GM08714 (cell line): Measurements from ENCODE around the gene ALK.

ENCODE experiments used
- H3K4me3 ChIP-seq: fragments of 200-500 bp; sonication (Bioruptor generic); 2 replicates; pipeline ENCODE4 v1.5.1; 2014; ENCODE audit warnings: mild to moderate bottlenecking, low read length, inconsistent platforms
- ZNF274 ChIP-seq: IDR thresholded peaks from 2 replicates; pipeline ENCODE4 v1.6.1; 2012; ENCODE audit warnings: mild to moderate bottlenecking, low read depth, low read length

Gene ALK

GRCh38 chr2:29612568-29612967, 308.8 kb downstream of the ALK start:
- no peak overlapping the region for H3K4me3 ChIP-seq
- no peak for TF ChIP-seq ZNF274

GRCh38 chr2:29611850-29612249, 309.5 kb downstream of the ALK start:
- TF ChIP-seq ZNF274 = no peak
- no peak overlapping the region for H3K4me3 ChIP-seq

GRCh38 chr2:29611261-29611660, 310.1 kb downstream of the ALK start:
- TF ChIP-seq ZNF274 = no peak
- no peak overlapping the region for H3K4me3 ChIP-seq

DNA sequence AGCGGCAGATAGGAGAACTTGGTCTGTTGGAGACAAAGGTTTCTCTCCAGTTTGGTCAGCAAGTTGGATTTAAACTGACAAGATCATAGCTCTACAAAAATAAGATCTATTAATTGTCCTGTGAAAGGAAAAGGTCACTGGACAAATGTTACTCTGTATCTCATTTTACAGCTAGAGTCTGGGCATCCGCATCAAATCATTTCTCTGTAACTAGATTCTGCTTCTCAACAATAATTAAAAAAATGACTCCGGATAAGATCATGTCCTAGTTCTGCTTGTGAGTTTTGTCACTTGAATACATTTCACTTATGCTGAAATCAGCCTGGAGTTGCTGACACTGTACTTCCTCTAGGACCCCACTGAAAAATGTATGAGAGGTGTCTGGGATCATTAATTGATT, 310.8 kb downstream of the ALK start:
- no peak for TF ChIP-seq ZNF274

GRCh38 chr2:29607038-29607420, 314.4 kb downstream of the ALK start:
- TF ChIP-seq ZNF274 = no peak
- H3K4me3 ChIP-seq = no peak overlapping the region

More for the DNA sequence above, 310.8 kb downstream of the ALK start:
- H3K4me3 ChIP-seq = no peak overlapping the region

GRCh38 chr2:29606104-29607037, 315.0 kb downstream of the ALK start:
- no peak for TF ChIP-seq ZNF274
- no peak overlapping the region for H3K4me3 ChIP-seq

DNA sequence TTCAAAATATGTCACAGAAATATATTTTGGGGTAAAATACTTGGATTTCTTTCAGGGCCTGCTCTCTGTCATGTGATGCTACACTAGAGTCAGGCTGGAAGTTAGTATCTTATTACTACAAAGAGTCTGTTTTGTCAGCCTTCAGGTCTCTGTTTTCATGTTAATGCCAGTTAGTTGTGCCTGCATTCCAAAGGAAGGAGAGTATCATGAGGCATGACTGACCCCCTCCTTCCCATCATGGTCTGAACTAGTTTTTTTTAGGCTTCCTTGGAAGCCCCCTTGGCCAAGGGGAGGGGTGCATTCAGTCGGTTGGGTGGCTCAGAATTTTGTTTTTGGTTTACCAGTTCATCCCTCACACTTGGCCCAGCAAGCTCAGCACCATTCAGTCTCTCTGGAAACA, 318.0 kb downstream of the ALK start:
- H3K4me3 ChIP-seq = no peak overlapping the region
- no peak for TF ChIP-seq ZNF274

DNA sequence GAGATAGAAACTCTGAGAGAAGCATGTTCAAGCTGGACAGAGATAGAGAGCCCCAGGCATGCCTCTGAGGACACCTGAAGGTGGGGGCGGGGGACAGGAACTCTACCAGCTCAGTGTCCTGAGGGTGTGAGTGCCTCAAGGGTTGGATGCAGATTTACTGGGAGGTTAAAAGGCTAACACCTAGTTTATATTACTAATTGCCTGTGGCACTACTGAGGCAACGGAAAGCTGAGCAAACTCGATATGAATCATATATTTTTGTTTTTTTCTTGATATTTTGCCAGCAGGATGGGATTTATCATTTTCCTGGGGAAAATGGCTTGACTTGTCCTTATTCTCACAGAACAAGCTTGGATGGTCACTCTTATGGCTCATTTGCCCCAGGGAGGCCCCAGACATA, 319.5 kb downstream of the ALK start:
- no peak for TF ChIP-seq ZNF274

DNA sequence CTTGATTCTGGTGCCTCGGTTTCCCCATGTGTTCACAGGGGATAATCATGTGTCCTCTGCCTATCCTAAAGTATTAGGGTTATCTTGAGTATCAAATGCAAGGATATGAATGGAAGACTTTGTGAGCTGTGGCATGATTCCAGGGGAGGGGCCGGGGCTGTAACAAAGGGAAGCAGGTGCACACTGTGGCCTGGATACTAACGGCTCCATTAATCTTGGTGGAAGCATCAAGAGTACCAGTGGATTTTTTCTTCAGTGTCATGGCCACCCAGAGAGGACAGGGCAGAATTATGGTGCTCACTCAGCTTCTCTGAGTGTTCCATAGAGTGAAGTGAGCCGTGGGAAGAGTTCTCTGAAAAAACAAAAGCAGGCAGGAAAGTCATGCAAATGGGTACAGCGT, 320.1 kb downstream of the ALK start:
- TF ChIP-seq ZNF274 = no peak

More for the DNA sequence above, 319.5 kb downstream of the ALK start:
- no peak overlapping the region for H3K4me3 ChIP-seq

DNA sequence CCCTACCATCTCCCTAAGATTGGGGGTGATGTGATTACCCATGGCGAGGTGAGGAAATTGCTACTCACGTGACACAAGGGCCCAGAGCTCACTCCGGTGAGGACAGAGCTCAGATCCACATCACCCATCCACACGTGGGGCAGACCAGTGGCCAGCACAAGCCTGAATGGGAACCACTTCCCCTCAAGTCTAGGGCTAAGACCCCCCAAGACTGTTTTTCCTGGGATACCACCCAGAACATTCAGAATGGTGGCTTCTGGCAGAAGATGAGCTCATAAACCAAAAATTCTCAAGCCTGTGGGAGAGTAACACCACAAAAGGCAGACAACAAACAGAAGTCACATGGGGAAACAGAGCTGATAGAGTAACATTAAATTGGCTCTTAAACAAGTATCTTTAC, 321.4 kb downstream of the ALK start:
- no peak overlapping the region for H3K4me3 ChIP-seq
- no peak for TF ChIP-seq ZNF274

More for the DNA sequence above, 320.1 kb downstream of the ALK start:
- no peak overlapping the region for H3K4me3 ChIP-seq

GRCh38 chr2:29598978-29599377, 322.4 kb downstream of the ALK start:
- H3K4me3 ChIP-seq = no peak overlapping the region
- no peak for TF ChIP-seq ZNF274

DNA sequence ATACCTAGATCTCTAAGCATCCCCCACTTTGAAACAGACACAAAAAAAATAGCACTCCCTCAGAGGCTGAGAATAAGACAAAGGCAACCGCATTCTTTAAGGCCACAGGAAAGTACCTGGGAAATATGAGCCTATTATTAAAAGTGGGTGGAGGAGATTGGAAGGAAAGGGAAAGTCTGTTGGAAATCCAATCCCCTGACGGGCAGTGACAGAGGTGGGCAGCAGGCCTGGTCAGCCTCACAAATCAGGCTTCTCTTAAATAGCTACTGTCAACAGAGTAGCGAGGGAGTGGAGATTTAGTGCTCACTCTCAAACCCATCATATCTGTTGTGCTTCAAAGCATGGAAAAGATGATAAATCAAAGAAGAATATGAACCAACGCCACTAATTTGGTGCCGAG, 324.4 kb downstream of the ALK start:
- no peak for TF ChIP-seq ZNF274
- H3K4me3 ChIP-seq = no peak overlapping the region

- TF ChIP-seq ZNF274 = no peak
These were observed 324.8 kb downstream of the ALK start for GRCh38 chr2:29596584-29596983.

GRCh38 chr2:29591600-29591999, 329.8 kb downstream of the ALK start:
- no peak for TF ChIP-seq ZNF274
- H3K4me3 ChIP-seq = no peak overlapping the region

More at GRCh38 chr2:29596584-29596983, 324.8 kb downstream of the ALK start:
- H3K4me3 ChIP-seq = no peak overlapping the region

- no peak overlapping the region for H3K4me3 ChIP-seq
- no peak for TF ChIP-seq ZNF274
These were observed 331.2 kb downstream of the ALK start for GRCh38 chr2:29590211-29590610.
